ENCODE data around the gene KDM2B. TPM values are rescaled to one million over a fixed set of nuclear protein-coding genes. Genes with fewer than 3 reads are reported as not detected.

KDM2B gene
- polyA plus RNA-seq, 1 donor from 2014 or later = 85.5 TPM

DNA sequence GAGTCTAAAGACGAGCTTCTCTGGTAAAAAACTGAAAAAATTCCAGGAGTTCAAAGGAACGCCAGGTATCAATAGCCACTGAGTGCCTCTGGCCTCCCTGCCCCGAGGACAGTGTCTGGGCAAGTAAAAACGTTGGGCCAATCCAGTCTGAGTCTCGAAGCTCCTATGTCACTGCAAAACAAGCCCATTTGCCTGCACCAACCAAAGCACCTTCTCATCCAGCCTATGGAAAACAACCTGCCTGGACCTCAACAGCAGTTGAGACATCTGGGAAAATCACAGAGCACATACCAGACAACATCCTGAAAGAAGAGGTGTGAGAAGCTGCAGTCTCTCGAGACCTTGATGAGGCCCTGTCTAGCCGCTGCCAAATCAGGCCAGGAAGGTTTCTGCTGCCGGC, 124.3 kb downstream of the KDM2B start:
- H3K27ac ChIP-seq (ENCODE audit: low read length) = no peak overlapping the region
- no peaks in the 10 kb centered on the region for H4K20me1 ChIP-seq (ENCODE audit: insufficient read depth)

GRCh38 chr12:121455766-121456420, 124.9 kb downstream of the KDM2B start:
- no peaks in the 10 kb centered on the region for H3K9me2 ChIP-seq (ENCODE audit: insufficient read depth, low read length)
- no peak overlapping the region for H3K4me2 ChIP-seq (ENCODE audit: low read length)
- H3K79me2 ChIP-seq (replicated peaks; ENCODE audit: insufficient read depth, low read length) = peaks cover 48% of the 10 kb centered on the region
- no peaks in the 10 kb centered on the region for H3K9me3 ChIP-seq (ENCODE audit: low read length)
- H3K4me3 ChIP-seq (ENCODE audit: low read length) = no peak overlapping the region
- H3K27me3 ChIP-seq (ENCODE audit: insufficient read depth, low read depth, low read length) = no peaks in the 10 kb centered on the region
- TF ChIP-seq EZH2 (IDR thresholded peaks at IDR 0.05; ENCODE audit: borderline replicate concordance, insufficient read depth, low read length, poor library complexity, severe bottlenecking) (no peak), TAF1 (IDR thresholded peaks at IDR 0.05; ENCODE audit: low read depth) (no peak)
- TF ChIP-seq, protein P1, sequence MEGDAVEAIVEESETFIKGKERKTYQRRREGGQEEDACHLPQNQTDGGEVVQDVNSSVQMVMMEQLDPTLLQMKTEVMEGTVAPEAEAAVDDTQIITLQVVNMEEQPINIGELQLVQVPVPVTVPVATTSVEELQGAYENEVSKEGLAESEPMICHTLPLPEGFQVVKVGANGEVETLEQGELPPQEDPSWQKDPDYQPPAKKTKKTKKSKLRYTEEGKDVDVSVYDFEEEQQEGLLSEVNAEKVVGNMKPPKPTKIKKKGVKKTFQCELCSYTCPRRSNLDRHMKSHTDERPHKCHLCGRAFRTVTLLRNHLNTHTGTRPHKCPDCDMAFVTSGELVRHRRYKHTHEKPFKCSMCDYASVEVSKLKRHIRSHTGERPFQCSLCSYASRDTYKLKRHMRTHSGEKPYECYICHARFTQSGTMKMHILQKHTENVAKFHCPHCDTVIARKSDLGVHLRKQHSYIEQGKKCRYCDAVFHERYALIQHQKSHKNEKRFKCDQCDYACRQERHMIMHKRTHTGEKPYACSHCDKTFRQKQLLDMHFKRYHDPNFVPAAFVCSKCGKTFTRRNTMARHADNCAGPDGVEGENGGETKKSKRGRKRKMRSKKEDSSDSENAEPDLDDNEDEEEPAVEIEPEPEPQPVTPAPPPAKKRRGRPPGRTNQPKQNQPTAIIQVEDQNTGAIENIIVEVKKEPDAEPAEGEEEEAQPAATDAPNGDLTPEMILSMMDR (IDR thresholded peaks at IDR 0.05; ENCODE audit: poor library complexity, severe bottlenecking) = no peak
- H3K9ac ChIP-seq (ENCODE audit: low read length) = no peak overlapping the region
- H3K36me3 ChIP-seq (ENCODE audit: insufficient read depth, low read length) = no peaks in the 10 kb centered on the region
- no peaks in the 10 kb centered on the region for H4K20me1 ChIP-seq (ENCODE audit: insufficient read depth)
- no peaks in the 10 kb centered on the region for H3F3A ChIP-seq (ENCODE audit: insufficient read depth, low read length, poor library complexity, severe bottlenecking)
- no peak overlapping the region for H2AFZ ChIP-seq (ENCODE audit: low read depth, low read length)
- H3K27ac ChIP-seq (ENCODE audit: low read length) = no peak overlapping the region

More for the DNA sequence above, 124.3 kb downstream of the KDM2B start:
- H3K27me3 ChIP-seq (ENCODE audit: insufficient read depth, low read depth, low read length) = no peaks in the 10 kb centered on the region
- no peaks in the 10 kb centered on the region for H3F3A ChIP-seq (ENCODE audit: insufficient read depth, low read length, poor library complexity, severe bottlenecking)
- H3K36me3 ChIP-seq (ENCODE audit: insufficient read depth, low read length) = no peaks in the 10 kb centered on the region
- H3K4me3 ChIP-seq (ENCODE audit: low read length) = no peak overlapping the region
- no peak overlapping the region for H2AFZ ChIP-seq (ENCODE audit: low read depth, low read length)
- no peaks in the 10 kb centered on the region for H3K9me3 ChIP-seq (ENCODE audit: low read length)
- no peak overlapping the region for H3K4me2 ChIP-seq (ENCODE audit: low read length)
- no peak overlapping the region for H3K9ac ChIP-seq (ENCODE audit: low read length)
- TF ChIP-seq RAD21 (conservative IDR thresholded peaks at IDR 0.05) = no peak
- TF ChIP-seq, protein P2, sequence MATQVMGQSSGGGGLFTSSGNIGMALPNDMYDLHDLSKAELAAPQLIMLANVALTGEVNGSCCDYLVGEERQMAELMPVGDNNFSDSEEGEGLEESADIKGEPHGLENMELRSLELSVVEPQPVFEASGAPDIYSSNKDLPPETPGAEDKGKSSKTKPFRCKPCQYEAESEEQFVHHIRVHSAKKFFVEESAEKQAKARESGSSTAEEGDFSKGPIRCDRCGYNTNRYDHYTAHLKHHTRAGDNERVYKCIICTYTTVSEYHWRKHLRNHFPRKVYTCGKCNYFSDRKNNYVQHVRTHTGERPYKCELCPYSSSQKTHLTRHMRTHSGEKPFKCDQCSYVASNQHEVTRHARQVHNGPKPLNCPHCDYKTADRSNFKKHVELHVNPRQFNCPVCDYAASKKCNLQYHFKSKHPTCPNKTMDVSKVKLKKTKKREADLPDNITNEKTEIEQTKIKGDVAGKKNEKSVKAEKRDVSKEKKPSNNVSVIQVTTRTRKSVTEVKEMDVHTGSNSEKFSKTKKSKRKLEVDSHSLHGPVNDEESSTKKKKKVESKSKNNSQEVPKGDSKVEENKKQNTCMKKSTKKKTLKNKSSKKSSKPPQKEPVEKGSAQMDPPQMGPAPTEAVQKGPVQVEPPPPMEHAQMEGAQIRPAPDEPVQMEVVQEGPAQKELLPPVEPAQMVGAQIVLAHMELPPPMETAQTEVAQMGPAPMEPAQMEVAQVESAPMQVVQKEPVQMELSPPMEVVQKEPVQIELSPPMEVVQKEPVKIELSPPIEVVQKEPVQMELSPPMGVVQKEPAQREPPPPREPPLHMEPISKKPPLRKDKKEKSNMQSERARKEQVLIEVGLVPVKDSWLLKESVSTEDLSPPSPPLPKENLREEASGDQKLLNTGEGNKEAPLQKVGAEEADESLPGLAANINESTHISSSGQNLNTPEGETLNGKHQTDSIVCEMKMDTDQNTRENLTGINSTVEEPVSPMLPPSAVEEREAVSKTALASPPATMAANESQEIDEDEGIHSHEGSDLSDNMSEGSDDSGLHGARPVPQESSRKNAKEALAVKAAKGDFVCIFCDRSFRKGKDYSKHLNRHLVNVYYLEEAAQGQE (IDR thresholded peaks at IDR 0.05; ENCODE audit: borderline replicate concordance) = no peak
- no peak for TF ChIP-seq SMC3 (conservative IDR thresholded peaks at IDR 0.05; ENCODE audit: poor library complexity)
- H3K9me2 ChIP-seq (ENCODE audit: insufficient read depth, low read length) = no peaks in the 10 kb centered on the region
- H3K79me2 ChIP-seq (replicated peaks; ENCODE audit: insufficient read depth, low read length) = peaks cover 55% of the 10 kb centered on the region

DNA sequence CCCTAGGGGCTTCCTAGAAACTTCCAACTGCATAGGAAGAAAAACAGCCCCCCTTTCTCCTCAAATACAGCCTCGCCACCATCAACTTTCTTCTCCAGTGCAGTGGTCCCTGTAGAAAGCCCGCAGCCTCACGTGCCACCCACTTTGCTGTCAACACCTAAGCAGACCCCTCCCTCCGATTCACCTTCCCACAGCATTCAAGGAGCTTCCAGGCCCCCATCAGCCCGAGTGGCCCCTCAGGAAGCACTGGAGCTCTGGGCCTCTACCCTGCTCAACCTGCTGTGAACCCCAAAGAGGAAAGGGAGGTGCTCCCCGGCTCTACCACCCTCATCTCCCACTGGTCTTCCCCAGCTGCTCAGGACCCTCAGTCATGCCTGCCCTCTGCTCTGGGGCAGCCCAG, 125.9 kb downstream of the KDM2B start:
- no peaks in the 10 kb centered on the region for H4K20me1 ChIP-seq (ENCODE audit: insufficient read depth)

More for the DNA sequence above, 125.9 kb downstream of the KDM2B start:
- Histone ChIP-seq H3K9me3 (ENCODE audit: low read length) (no peaks in the 10 kb centered on the region), H3K9me2 (ENCODE audit: insufficient read depth, low read length) (no peaks in the 10 kb centered on the region), H3K9ac (ENCODE audit: low read length) (no peak overlapping the region), H2AFZ (ENCODE audit: low read depth, low read length) (no peak overlapping the region), H3K4me2 (ENCODE audit: low read length) (no peak overlapping the region), H3K27ac (ENCODE audit: low read length) (no peak overlapping the region), H3K27me3 (ENCODE audit: insufficient read depth, low read depth, low read length) (no peaks in the 10 kb centered on the region), H3K36me3 (ENCODE audit: insufficient read depth, low read length) (no peaks in the 10 kb centered on the region), H3F3A (ENCODE audit: insufficient read depth, low read length, poor library complexity, severe bottlenecking) (no peaks in the 10 kb centered on the region), H3K4me3 (ENCODE audit: low read length) (no peak overlapping the region), H3K79me2 (replicated peaks; ENCODE audit: insufficient read depth, low read length) (peaks cover 44% of the 10 kb centered on the region)
- TF ChIP-seq, protein P1 (IDR thresholded peaks at IDR 0.05; ENCODE audit: poor library complexity, severe bottlenecking) = no peak
- TF ChIP-seq EP300 (conservative IDR thresholded peaks at IDR 0.05; ENCODE audit: poor library complexity, severe bottlenecking) = no peak
